Left lung (tissue), 10 donors: ENCODE data around the gene NAPEPLD. TPM values are rescaled to one million over a fixed set of nuclear protein-coding genes. Genes with fewer than 3 reads are reported as not detected.
"Not testable (repeated sequence)": the region's sequence is repeated elsewhere in the genome, so short reads cannot be mapped to it uniquely, and the experiment has no call there.

Experiments used
- ATAC-seq: fragments of 200-7000 bp; cut with Tn5 transposase; one replicate; pipeline ENCODE4 v1.9.1; 2020; ENCODE audit warnings: moderate library complexity
- DNase-seq, 4 donors: peaks; one replicate each; pipeline ENCODE4 v3.0.0-alpha.2; 2013 to 2020
- H3K27ac ChIP-seq, 2 donors: fragments of 200-600 bp; sonication (generic) in 1 of 2; one replicate each; pipeline versions ENCODE4 v1.5.0 to v1.8.0; 2020 to 2021
- H3K27me3 ChIP-seq, 2 donors: fragments of 200-600 bp; sonication (generic) in 1 of 2; one replicate each; pipeline versions ENCODE4 v1.5.0 to v1.8.0; 2020 to 2021
- H3K36me3 ChIP-seq, 2 donors: fragments of 200-600 bp; sonication (generic) in 1 of 2; one replicate each; pipeline versions ENCODE4 v1.5.0 to v1.8.0; 2020 to 2021
- H3K4me1 ChIP-seq, 2 donors: fragments of 200-600 bp; one replicate each; pipeline ENCODE4 v1.8.0; 2021
- H3K4me3 ChIP-seq, 2 donors: fragments of 200-600 bp; sonication (generic) in 1 of 2; one replicate each; pipeline versions ENCODE4 v1.5.0 to v1.8.0; 2020 to 2021; ENCODE audit warnings: mild to moderate bottlenecking in 1 of 2
- H3K9me3 ChIP-seq, 2 donors: fragments of 200-600 bp; sonication (generic) in 1 of 2; one replicate each; pipeline versions ENCODE4 v1.5.0 to v1.8.0; 2020 to 2021
- CTCF ChIP-seq, 2 donors: fragments of 200-600 bp; sonication (generic) in 1 of 2; IDR thresholded peaks; one replicate each; pipeline versions ENCODE4 v1.5.0 to v1.8.0; 2021; ENCODE audit warnings: antibody characterized with exemption in 2 of 2
- intact Hi-C, 2 donors: fragments of 100-400 bp; cut with DNase I; formaldehyde crosslinking; loops; one replicate each; pipeline versions ENCODE4 v1.11.2 to v1.14.2; 2022
- polyA plus RNA-seq, 6 donors: library from polyadenylated mRNA; unstranded; fragments of 120-200 nt; gene quantifications; one replicate each; pipeline ENCODE4 v1.2.1, GENCODE V29; 2013; ENCODE audit not compliant: insufficient read length in 6 of 6
- total RNA-seq, 2 donors: library from RNA; stranded (reverse); fragmentation: NEBNext Ultra II Directional; extraction: Animal tissue kit (Norgen Biotek cat#: 25700); gene quantifications; one replicate each; pipeline ENCODE4 v1.2.1, GENCODE V29; 2021
- donor health status: DM: no; HTN: yes; CAD: no.
- donor health status: DM: no; HTN: no; CAD: no.

The NAPEPLD gene
- total and polyA plus RNA-seq, 8 donors: 15.9 to 37.7 (median 30.5) TPM

DNA sequence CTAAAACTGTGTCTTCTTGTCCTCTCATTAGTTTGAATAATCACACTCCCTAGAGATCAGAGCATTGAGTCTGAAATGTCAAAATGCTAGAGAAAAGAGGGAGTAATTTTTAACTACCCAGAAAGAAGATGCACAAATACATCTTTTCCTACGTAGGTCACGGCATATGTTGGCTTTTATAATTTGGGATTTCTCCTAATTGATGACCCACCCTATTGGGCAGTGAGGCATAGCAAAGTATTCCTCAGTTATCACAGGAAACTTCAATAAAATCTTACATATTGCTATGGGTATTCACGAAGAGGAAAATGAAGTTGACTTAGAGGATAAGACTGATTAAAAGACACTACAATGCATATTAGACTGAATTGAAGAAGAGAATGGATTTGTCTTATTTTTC lies 48.6 kb downstream of the NAPEPLD start:
- H3K4me3 ChIP-seq: no peak overlapping the region
- peaks cover 0 to 48% of the 10 kb centered on the region in 2 donors for H3K36me3 ChIP-seq
- ATAC-seq: no peak
- H3K27me3 ChIP-seq: no peaks in the 10 kb centered on the region
- no peaks in the 10 kb centered on the region for H3K4me1 ChIP-seq
- H3K27ac ChIP-seq: no peak overlapping the region
- no peaks in the 10 kb centered on the region for H3K9me3 ChIP-seq
- TF ChIP-seq CTCF (IDR thresholded peaks at IDR 0.05): no peak
- intact Hi-C loops: no loop called here
- DNase-seq: no peak

DNA sequence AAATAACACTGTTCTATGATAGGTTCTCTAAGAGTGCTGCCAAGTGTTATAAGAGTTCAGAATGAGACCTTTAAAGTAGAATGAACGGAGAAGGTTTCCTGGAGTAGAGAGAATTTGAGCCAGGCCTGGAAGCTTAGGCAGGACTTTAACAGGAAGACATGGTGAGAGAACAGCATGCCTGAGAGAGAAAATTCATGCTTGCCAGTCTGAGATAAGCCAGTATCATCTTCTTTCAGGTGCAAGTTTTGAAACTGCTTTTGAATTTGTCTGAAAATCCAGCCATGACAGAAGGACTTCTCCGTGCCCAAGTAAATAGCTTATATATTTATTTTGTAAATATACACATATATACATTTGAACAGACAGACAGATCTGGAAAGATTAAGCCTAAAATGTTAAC lies 51.9 kb downstream of the NAPEPLD start:
- peaks cover 0 to 48% of the 10 kb centered on the region in 2 donors for H3K36me3 ChIP-seq
- ATAC-seq (no peak), DNase-seq (no peak)
- no peaks in the 10 kb centered on the region for H3K4me1 ChIP-seq
- no peak for TF ChIP-seq CTCF (IDR thresholded peaks at IDR 0.05)
- intact Hi-C loops: no loop called here
- H3K4me3 ChIP-seq: no peak overlapping the region
- H3K9me3 ChIP-seq: no peaks in the 10 kb centered on the region
- H3K27ac ChIP-seq: no peak overlapping the region
- no peaks in the 10 kb centered on the region for H3K27me3 ChIP-seq

DNA sequence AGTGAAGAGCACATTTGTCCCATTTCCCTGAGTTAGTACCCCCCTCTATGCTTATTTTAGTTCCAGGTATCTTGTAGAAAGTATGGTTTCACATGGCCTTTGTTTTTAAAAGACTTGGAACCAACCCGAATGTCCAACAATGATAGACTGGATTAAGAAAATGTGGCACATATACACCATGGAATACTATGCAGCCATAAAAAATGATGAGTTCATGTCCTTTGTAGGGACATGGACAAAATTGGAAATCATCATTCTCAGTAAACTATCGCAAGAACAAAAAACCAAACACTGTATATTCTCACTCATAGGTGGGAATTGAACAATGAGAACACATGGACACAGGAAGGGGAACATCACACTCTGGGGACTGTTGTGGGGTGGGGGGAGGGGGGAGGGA lies 53.3 kb downstream of the NAPEPLD start:
- H3K9me3 ChIP-seq, H3K4me3 ChIP-seq, H3K27ac ChIP-seq, intact Hi-C loops, DNase-seq, H3K4me1 ChIP-seq, H3K27me3 ChIP-seq, ATAC-seq: not testable (repeated sequence)
- H3K36me3 ChIP-seq: peaks cover 0 to 61% of the 10 kb centered on the region in 2 donors

- DNase-seq (no peak), ATAC-seq (no peak)
- intact Hi-C loops: no loop called here
- H3K4me1 ChIP-seq: no peaks in the 10 kb centered on the region
- H3K27me3 ChIP-seq: no peaks in the 10 kb centered on the region
- peaks cover 0 to 74% of the 10 kb centered on the region in 2 donors for H3K36me3 ChIP-seq
- no peak overlapping the region for H3K27ac ChIP-seq
- H3K9me3 ChIP-seq: no peaks in the 10 kb centered on the region
- no peak for TF ChIP-seq CTCF (IDR thresholded peaks at IDR 0.05)
- H3K4me3 ChIP-seq: no peak overlapping the region
Observed at GRCh38 chr7:103094102-103094501, 54.8 kb downstream of the NAPEPLD start.

DNA sequence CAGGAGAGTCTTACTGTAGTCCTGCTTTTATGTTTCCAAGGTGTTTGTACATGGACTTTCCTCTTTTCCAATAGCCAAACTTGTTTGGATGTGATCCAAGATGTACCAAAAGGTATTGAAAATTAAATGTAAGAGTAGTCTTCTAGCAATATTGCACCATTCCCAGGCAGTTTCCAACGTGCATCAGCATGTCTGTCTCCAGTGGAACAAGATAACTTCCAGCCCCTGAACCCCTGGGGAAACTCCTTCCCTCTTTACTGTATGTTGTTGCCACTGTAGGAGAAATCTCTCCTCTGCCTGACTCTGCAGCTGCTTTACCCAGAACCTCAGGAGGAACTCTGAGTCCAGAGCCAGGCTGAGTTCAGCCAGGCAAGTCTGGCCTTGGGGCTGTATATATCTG lies 55.5 kb downstream of the NAPEPLD start:
- intact Hi-C loops: no loop called here
- no peak overlapping the region for H3K4me3 ChIP-seq
- no peak for TF ChIP-seq CTCF (IDR thresholded peaks at IDR 0.05)
- no peaks in the 10 kb centered on the region for H3K9me3 ChIP-seq
- H3K27ac ChIP-seq: no peak overlapping the region
- no peaks in the 10 kb centered on the region for H3K4me1 ChIP-seq
- no peaks in the 10 kb centered on the region for H3K27me3 ChIP-seq
- ATAC-seq (no peak), DNase-seq (no peak)
- peaks cover 0 to 79% of the 10 kb centered on the region in 2 donors for H3K36me3 ChIP-seq

DNA sequence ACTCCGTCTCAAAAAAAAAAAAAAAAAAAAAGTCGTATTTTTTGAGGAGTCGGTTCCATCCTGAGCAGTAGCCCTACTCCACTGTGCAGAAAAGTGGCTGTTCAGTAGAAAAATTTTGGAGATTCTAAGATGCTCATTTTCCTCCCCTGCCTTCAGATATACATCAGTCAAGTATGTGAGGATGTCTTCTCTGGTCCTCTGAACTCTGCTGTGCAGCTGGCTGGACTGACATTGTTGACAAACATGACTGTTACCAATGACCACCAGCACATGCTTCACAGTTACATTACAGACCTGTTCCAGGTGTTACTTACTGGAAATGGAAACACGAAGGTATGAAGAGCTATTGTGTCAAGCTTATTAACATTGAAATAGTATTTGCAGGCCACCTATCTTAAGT lies 56.6 kb downstream of the NAPEPLD start:
- peaks cover 0 to 75% of the 10 kb centered on the region in 2 donors for H3K36me3 ChIP-seq
- ATAC-seq, intact Hi-C loops, H3K27me3 ChIP-seq, H3K4me3 ChIP-seq, H3K4me1 ChIP-seq, H3K27ac ChIP-seq, DNase-seq, H3K9me3 ChIP-seq: not testable (repeated sequence)
